RPMI7951 (cell line): Measurements from ENCODE around the gene MAD1L1. TPM values are rescaled to one million over a fixed set of nuclear protein-coding genes. Genes with fewer than 3 reads are reported as not detected.
"Not testable (repeated sequence)": the region's sequence is repeated elsewhere in the genome, so short reads cannot be mapped to it uniquely, and the experiment has no call there.

Source experiments
- DNase-seq: peaks from one replicate; pipeline ENCODE4 v3.0.0-alpha.2; 2012; ENCODE audit warnings: low read depth
- total RNA-seq: library from RNA; depleted of rRNA; stranded (reverse); fragments of >200 nt; shearing (Covaris generic); gene quantifications from 2 replicates; pipeline ENCODE4 v1.2.3, GENCODE V29; 2014

The MAD1L1 gene
- total RNA-seq, 1 experiment from 2014 or later: 133 TPM

DNA sequence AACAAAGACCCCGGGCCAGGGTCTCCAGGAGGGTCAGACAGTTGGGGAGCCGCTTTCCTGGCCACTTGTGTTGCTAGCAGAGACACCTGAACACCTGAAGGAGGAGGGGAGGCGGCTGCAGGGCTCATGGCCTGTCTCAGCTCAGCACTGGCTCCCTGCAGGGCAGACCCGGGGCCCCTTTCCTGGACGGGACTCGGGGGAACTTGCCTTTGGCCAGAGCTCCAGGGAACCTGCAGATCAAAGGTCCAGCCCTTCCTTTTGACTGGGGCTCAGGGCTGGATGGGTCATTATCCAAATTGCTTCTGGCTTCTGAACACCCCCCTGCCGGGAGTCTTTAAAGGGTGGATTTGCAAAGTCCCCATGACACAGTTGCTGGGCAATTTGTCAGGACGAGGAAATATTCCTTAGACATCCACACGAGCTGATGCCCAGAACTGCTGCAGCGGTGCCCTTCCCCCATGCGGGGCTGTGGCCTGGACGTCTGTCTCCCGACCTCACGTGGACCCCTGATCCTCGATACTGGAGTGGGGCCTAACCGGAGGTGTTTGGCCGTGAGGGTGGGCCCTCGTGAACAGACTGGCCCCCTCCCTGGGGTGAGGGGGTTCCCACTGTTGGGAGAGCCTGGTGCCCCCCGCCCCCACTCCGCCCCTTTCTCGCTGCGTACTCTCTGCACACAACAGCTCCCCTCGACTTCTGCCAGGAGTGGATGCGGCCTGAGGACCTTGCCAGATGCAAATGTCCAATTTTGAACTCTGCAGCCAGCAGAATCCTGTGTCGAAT, 368.4 kb downstream of the MAD1L1 start:
- no peak for DNase-seq

DNA sequence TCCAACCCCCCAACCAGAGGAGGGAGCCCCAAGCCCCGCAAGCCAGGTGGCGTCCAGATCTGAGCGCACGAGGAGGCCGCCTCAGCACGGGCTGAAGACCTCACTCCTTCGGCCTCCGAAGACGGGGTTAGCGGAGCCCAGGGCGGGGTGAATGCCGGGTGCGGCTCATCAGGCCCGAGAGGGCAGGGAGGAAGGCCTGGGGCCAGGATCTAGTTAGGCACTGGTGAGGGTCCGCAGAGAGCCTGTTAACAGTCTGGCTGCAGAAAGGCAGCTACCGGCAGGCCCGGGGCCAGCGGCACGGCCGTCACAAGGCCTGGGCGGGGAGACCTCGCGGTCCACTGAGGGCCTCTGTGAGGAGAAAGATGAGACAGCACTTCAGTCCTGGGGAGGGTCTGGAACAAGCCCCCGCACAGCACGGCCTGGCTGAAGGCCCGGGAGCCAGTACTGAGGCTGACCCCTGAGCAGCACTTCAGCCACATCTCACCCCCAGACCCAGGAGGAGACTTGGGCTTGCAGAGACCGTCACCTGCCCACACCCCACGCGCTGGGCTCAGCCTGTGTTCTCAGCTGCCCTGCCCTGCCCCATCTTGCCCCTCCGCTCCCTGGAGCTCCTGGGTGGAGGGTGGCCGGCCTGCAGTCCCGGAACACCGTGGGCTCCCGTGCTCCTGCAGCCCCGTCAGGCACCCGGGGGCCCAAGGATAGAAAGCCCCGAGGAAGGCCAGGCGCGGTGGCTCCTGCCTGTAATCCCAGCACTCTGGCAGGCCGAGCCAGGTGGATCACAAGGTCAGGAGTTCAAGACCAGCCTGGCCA, 369.4 kb downstream of the MAD1L1 start:
- no peak for DNase-seq

GRCh38 chr7:1862560-1862959, 370.2 kb downstream of the MAD1L1 start:
- DNase-seq: no peak

GRCh38 chr7:1861799-1862458, 370.8 kb downstream of the MAD1L1 start:
- no peak for DNase-seq

DNA sequence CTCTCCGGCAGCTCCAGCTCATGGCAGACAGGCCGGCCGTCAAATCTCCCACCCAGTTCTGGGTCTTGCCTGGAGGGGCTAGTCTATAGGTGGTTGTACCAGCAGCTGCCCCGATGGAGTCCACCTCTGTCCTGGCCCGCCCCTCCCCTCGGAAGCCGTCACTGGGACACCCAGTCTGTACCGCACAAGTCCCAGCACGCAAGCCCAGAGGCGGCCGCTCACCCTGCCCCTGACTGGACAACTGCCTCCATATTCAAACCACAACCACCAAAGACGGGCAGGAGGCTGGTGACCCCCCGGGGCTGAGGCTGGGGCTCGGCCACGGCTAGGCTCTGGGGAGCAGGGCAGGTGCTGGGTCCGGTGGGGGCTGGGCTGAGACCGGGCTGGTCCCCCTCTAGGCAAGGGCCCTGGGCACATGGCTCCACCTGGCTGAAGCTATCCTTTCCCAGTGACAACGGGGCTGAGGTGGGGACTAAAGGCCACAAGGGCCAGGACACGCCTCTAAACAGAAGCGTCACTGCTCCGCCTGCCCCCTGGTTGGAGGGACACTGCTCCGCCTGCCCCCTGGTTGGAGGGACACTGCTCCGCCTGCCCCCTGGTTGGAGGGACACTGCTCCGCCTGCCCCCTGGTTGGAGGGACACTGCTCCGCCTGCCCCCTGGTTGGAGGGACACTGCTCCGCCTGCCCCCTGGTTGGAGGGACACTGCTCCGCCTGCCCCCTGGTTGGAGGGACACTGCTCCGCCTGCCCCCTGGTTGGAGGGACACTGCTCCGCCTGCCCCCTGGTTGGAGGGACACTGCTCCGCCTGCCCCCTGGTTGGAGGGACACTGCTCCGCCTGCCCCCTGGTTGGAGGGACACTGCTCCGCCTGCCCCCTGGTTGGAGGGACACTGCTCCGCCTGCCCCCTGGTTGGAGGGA, 371.6 kb downstream of the MAD1L1 start:
- not testable (repeated sequence) for DNase-seq

DNA sequence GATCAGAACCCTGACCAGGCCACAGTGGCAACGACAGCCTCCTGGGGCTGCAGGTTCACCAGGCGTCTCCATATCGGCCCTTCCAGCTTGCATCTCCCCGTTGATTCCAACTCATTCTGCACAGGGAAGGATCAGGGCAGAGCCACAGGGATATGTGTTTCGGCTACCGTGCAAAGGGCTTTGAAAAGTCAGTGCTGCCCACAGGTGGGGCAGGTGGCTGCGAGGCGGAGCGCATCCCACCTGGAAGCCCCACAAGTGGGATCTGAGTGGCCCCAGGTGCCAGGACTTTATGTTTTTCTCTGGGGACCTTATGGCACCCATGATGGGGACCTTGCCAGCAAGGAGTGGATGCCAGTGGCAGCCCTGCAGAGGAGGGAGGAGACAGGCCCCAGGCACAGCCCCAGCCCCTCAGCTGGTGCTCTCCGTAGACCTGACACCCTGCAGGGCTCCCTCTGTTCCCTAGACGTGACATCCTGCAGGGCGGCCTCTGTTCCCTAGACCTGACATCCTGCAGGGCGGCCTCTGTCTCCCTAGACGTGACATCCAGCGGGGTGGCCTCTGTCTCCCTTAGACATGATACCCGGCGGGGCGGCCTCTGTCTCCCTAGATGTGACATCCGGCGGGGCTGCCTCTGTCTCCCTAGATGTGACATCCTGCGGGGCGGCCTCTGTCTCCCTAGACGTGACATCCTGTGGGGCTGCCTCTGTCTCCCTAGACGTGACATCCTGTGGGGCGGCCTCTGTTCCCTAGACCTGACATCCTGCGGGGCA, 373.3 kb downstream of the MAD1L1 start:
- DNase-seq: no peak

- DNase-seq: no peak
Measured at GRCh38 chr7:1858435-1859265, 374.1 kb downstream of the MAD1L1 start.

GRCh38 chr7:1857487-1858421, 375.0 kb downstream of the MAD1L1 start:
- DNase-seq: no peak

GRCh38 chr7:1856888-1857441, 375.8 kb downstream of the MAD1L1 start:
- DNase-seq: no peak

DNA sequence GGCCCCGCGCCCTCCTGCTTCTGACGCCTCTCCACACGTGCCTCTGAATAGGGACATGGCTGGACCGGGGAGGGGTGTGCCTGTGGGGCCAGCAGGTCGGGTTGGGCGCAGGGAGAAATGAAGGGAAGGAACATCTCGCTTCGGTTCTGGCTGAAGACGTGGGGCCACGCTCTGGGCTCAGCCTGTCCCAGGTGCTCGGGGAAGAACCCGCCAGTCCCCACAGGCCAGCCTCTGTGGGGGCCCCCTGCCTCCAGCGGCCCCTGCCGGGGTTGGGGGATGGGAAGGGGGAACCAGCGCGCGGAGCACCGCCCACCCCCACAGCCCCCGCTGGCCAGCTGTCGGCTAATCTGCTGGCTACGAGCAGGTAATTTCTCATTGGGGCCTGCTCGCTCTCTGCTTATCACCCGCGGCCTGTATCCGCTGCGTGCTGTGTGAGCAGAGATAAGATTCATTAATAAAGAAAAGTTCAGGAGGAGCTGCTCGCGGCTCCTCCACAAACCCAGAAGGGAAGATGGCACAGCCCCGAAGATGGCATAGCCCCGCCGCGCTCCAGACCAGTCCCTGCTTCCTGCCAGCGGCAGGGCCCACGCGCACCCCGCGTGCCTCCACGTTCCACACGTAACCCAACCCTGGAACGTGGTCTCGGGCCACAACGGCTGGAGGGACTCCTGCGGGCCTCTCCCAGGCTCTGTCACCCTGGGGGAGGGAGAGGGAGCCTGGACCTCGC, 376.4 kb downstream of the MAD1L1 start:
- DNase-seq: no peak

- no peak for DNase-seq
Measured at GRCh38 chr7:1855725-1856160, 377.0 kb downstream of the MAD1L1 start.

- no peak for DNase-seq
Measured at GRCh38 chr7:1854866-1855724, 377.6 kb downstream of the MAD1L1 start.

DNA sequence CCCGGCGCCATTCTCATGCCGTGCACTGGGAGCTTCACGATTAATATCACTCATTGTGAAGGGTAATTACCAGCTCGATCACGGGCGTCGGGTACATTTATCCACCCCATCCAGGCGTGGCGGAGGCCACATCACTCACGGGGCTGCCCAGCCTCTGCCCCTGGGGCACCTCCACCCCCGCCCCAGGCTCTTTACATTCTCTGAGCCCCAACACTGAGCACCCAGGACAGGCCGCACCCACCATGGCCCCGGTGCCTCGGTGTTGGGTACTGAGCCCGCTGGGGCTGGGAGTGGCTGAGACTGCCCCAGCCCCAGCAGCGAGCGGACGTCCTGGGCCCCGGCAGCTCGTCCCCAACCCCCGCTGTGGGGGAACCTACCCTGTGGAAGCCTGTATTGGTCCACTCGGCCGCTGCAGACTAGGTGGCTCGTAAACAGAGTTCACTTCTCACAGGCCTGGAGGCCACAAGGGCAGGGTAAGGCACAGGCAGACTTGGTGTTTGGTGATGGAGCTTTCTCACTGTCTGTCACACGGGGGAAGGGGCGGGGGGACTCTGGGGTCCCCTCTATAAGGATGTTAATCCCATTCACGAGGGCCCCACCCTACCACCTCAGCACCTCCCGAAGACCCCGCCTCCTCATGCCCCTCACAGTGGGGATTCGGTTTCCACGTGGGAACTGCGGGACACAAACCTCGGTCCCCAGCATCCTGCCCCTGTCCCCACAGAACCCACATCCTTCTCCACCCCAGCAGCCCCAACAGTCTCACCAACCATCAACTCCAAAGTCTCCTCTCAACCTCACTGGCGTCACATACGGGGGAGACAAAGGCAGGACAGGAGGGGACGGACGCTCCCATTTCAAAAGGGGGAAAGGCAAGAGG, 378.5 kb downstream of the MAD1L1 start:
- no peak for DNase-seq

DNA sequence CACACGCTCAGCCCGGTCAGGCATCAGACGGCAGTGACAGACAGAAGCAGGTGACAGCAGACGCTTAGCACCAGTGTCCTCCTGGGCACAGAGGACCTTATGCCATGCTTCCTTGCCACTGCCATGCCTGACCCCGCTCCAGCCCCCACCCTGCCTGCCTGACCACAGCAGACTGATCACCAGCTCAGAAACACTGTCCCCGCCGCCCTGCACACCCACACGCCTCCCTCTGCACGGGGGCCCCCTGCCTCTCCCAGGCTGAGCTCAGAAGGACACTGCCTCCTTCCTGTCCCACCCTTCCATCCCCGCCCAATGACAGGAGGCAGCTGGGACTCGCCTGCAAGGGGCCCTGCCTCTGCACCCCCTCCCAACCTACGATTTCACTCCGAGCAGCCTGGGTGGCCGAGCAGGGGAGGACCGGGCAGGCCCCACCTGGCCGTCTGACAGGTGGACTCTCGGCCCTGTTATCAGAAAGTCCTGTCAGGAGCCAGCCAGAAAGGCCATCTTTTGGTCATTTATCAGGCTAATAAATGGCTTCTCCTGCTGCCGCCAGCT, 379.2 kb downstream of the MAD1L1 start:
- DNase-seq: no peak
